HepG2 (cell line): ENCODE data around the gene NOP58. TPM values are rescaled to one million over a fixed set of nuclear protein-coding genes. Genes with fewer than 3 reads are reported as not detected.
A peak's percentile ranks its signal among the peaks of the same experiment; 100 is the strongest.

Source experiments
- CEBPB ChIP-seq: IDR thresholded peaks from 2 replicates; pipeline ENCODE4 v1.6.1; 2011; ENCODE audit warnings: low read depth, low read length, improper control_type of control experiment, borderline replicate concordance
- ELF3 ChIP-seq: IDR thresholded peaks from 2 replicates; pipeline ENCODE4 v1.6.1; 2016; ENCODE audit warnings: missing genetic modification reagents, missing compliant biosample characterization
- FOXO4 ChIP-seq: sonication (generic); formaldehyde crosslinking; conservative IDR thresholded peaks from 2 replicates; pipeline ENCODE4 v1.8.1; 2023; ENCODE audit warnings: missing genetic modification reagents
- GLI4 ChIP-seq: sonication (generic); formaldehyde crosslinking; IDR thresholded peaks from 2 replicates; pipeline ENCODE4 v1.5.1; 2020; ENCODE audit warnings: missing genetic modification reagents, mild to moderate bottlenecking, moderate library complexity, borderline replicate concordance
- HINFP ChIP-seq: sonication (generic); formaldehyde crosslinking; IDR thresholded peaks from 2 replicates; pipeline ENCODE4 v1.4.0; 2020; ENCODE audit warnings: low read depth, mild to moderate bottlenecking, missing genetic modification reagents
- HNF4G ChIP-seq, 2 experiments: sonication (generic) in 1 of 2; formaldehyde crosslinking in 1 of 2; IDR thresholded peaks; 2 replicates each; pipeline versions ENCODE4 v1.4.0 to v1.6.1; 2011 to 2020; ENCODE audit warnings: borderline replicate concordance in 2 of 2, low read depth in 2 of 2, mild to moderate bottlenecking in 2 of 2, low read length in 1 of 2, missing genetic modification reagents in 1 of 2, moderate library complexity in 1 of 2
- LBX2 ChIP-seq: sonication (generic); formaldehyde crosslinking; IDR thresholded peaks from 2 replicates; pipeline ENCODE4 v1.5.0; 2020; ENCODE audit warnings: missing genetic modification reagents, mild to moderate bottlenecking, borderline replicate concordance
- MTF2 ChIP-seq: sonication (generic); formaldehyde crosslinking; IDR thresholded peaks from 2 replicates; pipeline ENCODE4 v1.5.0; 2020; ENCODE audit warnings: missing genetic modification reagents, borderline replicate concordance
- REPIN1 ChIP-seq: sonication (generic); formaldehyde crosslinking; IDR thresholded peaks from 2 replicates; pipeline ENCODE4 v1.8.0; 2022; ENCODE audit warnings: missing genetic modification reagents, low read depth, mild to moderate bottlenecking, borderline replicate concordance
- RFXANK ChIP-seq: IDR thresholded peaks from 2 replicates; pipeline ENCODE4 v1.6.1; 2016
- SIN3A ChIP-seq: IDR thresholded peaks from 2 replicates; pipeline ENCODE4 v1.6.1; 2011; ENCODE audit warnings: low read depth, mild to moderate bottlenecking, control low read depth, low read length, borderline replicate concordance
- TFDP1 ChIP-seq: IDR thresholded peaks from 2 replicates; pipeline ENCODE4 v1.6.1; 2016; ENCODE audit warnings: missing compliant biosample characterization, missing genetic modification reagents, borderline replicate concordance
- ZBTB42 ChIP-seq: sonication (generic); formaldehyde crosslinking; IDR thresholded peaks from 2 replicates; pipeline ENCODE4 v1.5.0; 2020; ENCODE audit warnings: mild to moderate bottlenecking, missing genetic modification reagents
- ZBTB7A ChIP-seq: sonication (generic); formaldehyde crosslinking; IDR thresholded peaks from 2 replicates; pipeline ENCODE4 v1.8.0; 2022; ENCODE audit warnings: mild to moderate bottlenecking, missing genetic modification reagents
- ZKSCAN8 ChIP-seq: IDR thresholded peaks from 2 replicates; pipeline ENCODE4 v1.6.1; 2016; ENCODE audit warnings: borderline replicate concordance, missing genetic modification reagents, missing compliant biosample characterization
- ZNF30 ChIP-seq: sonication (generic); formaldehyde crosslinking; IDR thresholded peaks from 2 replicates; pipeline ENCODE4 v1.5.0; 2020; ENCODE audit warnings: mild to moderate bottlenecking, missing genetic modification reagents
- ZNF546 ChIP-seq: sonication (generic); formaldehyde crosslinking; conservative IDR thresholded peaks from 2 replicates; pipeline ENCODE4 v1.8.1; 2023; ENCODE audit warnings: mild to moderate bottlenecking, missing genetic modification reagents
- ZNF563 ChIP-seq: sonication (generic); formaldehyde crosslinking; IDR thresholded peaks from 2 replicates; pipeline ENCODE4 v1.8.0; 2022; ENCODE audit warnings: mild to moderate bottlenecking, moderate library complexity, missing genetic modification reagents
- ZNF619 ChIP-seq: sonication (generic); formaldehyde crosslinking; IDR thresholded peaks from 2 replicates; pipeline ENCODE4 v1.4.0; 2020; ENCODE audit warnings: mild to moderate bottlenecking, missing genetic modification reagents
- ZNF740 ChIP-seq: sonication (generic); formaldehyde crosslinking; IDR thresholded peaks from 2 replicates; pipeline ENCODE4 v1.4.0; 2020; ENCODE audit warnings: missing genetic modification reagents
- ZNF770 ChIP-seq: sonication (generic); formaldehyde crosslinking; IDR thresholded peaks from 2 replicates; pipeline ENCODE4 v1.5.0; 2020; ENCODE audit warnings: mild to moderate bottlenecking, missing genetic modification reagents
- ZNF816 ChIP-seq: sonication (generic); formaldehyde crosslinking; IDR thresholded peaks from 2 replicates; pipeline ENCODE4 v1.8.0; 2022; ENCODE audit warnings: missing genetic modification reagents, mild to moderate bottlenecking, borderline replicate concordance
- polyA plus RNA-seq, 8 experiments: library from polyadenylated mRNA; depleted of rRNA in 3 of 8; stranded (reverse) in 7 of 8; unstranded in 1 of 8; fragments of >200 nt; fragmentation: Illumina TruSeq in 4 of 8; extraction: Trizol in 4 of 8; gene quantifications; 2 replicates each; pipeline versions ENCODE4 v1.2.1 to v1.2.3, GENCODE V29; 2011 to 2016; ENCODE audit warnings: low read depth in 4 of 8, missing spikeins in 1 of 8, mixed read lengths in 1 of 8; ENCODE audit not compliant: insufficient read depth in 1 of 8
- total RNA-seq, 5 experiments: library from RNA; depleted of rRNA; stranded (reverse); fragments of >200 nt; fragmentation: Illumina TruSeq; extraction: Trizol; gene quantifications; 2 replicates each; pipeline ENCODE4 v1.2.3, GENCODE V29; 2016; ENCODE audit warnings: low read depth in 1 of 5

The NOP58 gene
- total and polyA plus RNA-seq, 2 of the 13 experiments (the other 11 are each of a cell fraction or from before 2014, with no cell fraction given): 74.9 to 203 TPM

GRCh38 chr2:202237787-202238233 is 27.8 kb upstream of the NOP58 start (continued):
- TF ChIP-seq ZNF770 (CRISPR knock-in tag): peak; percentile 33; the same call in 1 of the 2 replicates
- no peak for TF ChIP-seq RFXANK (CRISPR knock-in tag)
- peak; percentile 92 for TF ChIP-seq ZNF30
- no peak for TF ChIP-seq CEBPB
- 0 out of 2 replicates have a peak, but pooled peaks have one; percentile 0 for TF ChIP-seq REPIN1 (CRISPR knock-in tag)
- TF ChIP-seq ZNF546 (CRISPR knock-in tag): 0 out of 2 replicates have a peak, but pooled peaks have one; percentile 3
- TF ChIP-seq ZNF563 (CRISPR knock-in tag): no peak
- TF ChIP-seq ELF3: 0 out of 2 replicates have a peak, but pooled peaks have one; percentile 7
- no peak for TF ChIP-seq TFDP1 (CRISPR knock-in tag)
- 0 out of 2 replicates have a peak, but pooled peaks have one; percentile 14 for TF ChIP-seq ZNF816
- 0 out of 2 replicates have a peak, but pooled peaks have one; percentile 42 for TF ChIP-seq ZNF619 (CRISPR knock-in tag)
- TF ChIP-seq FOXO4 (CRISPR knock-in tag): peak; percentile 90; the same call in 1 of the 2 replicates
- TF ChIP-seq HINFP (CRISPR knock-in tag): no peak
- TF ChIP-seq ZNF740 (CRISPR knock-in tag): peak; percentile 94
- TF ChIP-seq GLI4 (CRISPR knock-in tag): 0 out of 2 replicates have a peak, but pooled peaks have one; percentile 24
- 0 out of 2 replicates have a peak, but pooled peaks have one; percentile 23 for TF ChIP-seq LBX2 (CRISPR knock-in tag)
- no peak for TF ChIP-seq HNF4G (IDR thresholded peaks at IDR 0.05; ENCODE audit: borderline replicate concordance, low read depth, low read length)
- peak; percentile 24; the same call in 1 of the 2 replicates for TF ChIP-seq HNF4G (CRISPR knock-in tag; IDR thresholded peaks at IDR 0.05; ENCODE audit: borderline replicate concordance, low read depth)
- TF ChIP-seq MTF2 (CRISPR knock-in tag): 0 out of 2 replicates have a peak, but pooled peaks have one; percentile 56
- TF ChIP-seq SIN3A: peak; percentile 24; the same call in 1 of the 2 replicates
- TF ChIP-seq ZBTB7A (CRISPR knock-in tag): 0 out of 2 replicates have a peak, but pooled peaks have one; percentile 48
- TF ChIP-seq ZBTB42: peak; percentile 39
- 0 out of 2 replicates have a peak, but pooled peaks have one; percentile 29 for TF ChIP-seq ZKSCAN8 (CRISPR knock-in tag)
